Left kidney (tissue), 2 donors: Measurements from ENCODE around the gene PNP. TPM values are rescaled to one million over a fixed set of nuclear protein-coding genes. Genes with fewer than 3 reads are reported as not detected.
"Not testable (repeated sequence)": the region's sequence is repeated elsewhere in the genome, so short reads cannot be mapped to it uniquely, and the experiment has no call there.

Source experiments
- DNase-seq: peaks from one replicate; pipeline ENCODE4 v3.0.0-alpha.2; 2013
- polyA plus RNA-seq: library from polyadenylated mRNA; unstranded; fragments of 120-200 nt; gene quantifications from one replicate; pipeline ENCODE4 v1.2.1, GENCODE V29; 2013; ENCODE audit not compliant: insufficient read length

Gene PNP
- polyA plus RNA-seq, 1 donor, result 74.1 TPM

DNA sequence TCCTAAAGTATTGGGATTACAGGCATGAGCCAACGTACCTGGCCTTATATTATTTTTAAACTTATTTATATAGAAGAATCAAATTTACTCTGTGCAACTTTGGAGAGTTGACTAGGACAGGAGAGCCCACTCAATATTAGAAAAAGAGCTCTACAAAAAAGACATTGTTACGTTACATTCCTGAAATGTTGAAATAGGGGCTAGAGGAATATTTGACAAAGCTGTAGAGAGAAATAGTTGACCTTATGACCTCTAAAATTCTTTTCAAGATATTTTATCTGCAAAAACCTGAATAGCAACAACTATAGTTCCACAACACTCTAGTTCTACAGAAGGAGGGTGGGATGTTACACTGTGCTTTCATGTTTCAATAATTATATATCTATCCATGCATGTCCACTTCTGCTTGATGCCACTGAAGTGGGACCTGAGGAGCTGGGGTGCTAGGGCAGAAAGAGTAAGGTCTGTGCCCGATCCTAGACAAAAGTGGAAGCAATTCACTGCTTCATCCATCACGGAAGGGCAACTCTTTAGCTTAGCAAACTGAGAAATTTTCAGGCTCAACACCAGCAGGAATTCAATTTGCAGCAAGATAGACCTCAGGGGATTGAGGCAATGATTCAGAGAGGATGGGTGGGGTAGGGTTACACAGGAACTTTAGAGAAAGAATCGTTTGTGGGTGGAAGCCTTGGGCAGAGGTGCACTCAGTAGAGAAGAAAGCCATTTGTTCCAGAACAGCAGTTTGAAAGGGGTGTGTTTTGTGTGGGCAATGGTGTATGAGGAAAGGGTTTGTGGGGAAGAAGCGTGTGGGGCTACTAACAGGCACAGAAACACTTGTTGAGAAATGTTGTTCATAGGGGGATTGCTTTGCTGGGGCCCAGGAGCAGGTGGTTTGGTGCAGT lies 20.1 kb downstream of the PNP start:
- no peak for DNase-seq

- no peak for DNase-seq
Measured at GRCh38 chr14:20490563-20490962, 21.4 kb downstream of the PNP start.

DNA sequence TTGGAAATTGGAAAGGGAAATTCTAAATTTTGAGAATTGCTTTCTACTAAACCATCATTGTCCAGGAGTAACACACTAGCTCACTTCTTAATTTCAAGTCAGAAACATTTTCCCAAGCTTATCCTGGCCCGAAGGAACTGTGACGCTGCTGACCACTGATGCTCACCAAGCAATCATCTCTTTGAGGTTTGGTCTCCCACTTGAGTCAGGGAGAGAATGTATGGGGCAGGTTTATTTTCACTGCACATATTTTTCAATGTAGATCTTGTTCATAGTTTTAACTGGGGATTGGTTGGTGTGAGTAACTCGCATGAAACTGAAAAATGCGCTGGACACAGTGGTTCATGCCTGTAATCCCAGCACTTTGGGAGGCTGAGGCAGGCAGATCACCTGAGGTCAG lies 23.3 kb downstream of the PNP start:
- no peak for DNase-seq

GRCh38 chr14:20493634-20494033 lies 24.4 kb downstream of the PNP start:
- DNase-seq, result no peak

DNA sequence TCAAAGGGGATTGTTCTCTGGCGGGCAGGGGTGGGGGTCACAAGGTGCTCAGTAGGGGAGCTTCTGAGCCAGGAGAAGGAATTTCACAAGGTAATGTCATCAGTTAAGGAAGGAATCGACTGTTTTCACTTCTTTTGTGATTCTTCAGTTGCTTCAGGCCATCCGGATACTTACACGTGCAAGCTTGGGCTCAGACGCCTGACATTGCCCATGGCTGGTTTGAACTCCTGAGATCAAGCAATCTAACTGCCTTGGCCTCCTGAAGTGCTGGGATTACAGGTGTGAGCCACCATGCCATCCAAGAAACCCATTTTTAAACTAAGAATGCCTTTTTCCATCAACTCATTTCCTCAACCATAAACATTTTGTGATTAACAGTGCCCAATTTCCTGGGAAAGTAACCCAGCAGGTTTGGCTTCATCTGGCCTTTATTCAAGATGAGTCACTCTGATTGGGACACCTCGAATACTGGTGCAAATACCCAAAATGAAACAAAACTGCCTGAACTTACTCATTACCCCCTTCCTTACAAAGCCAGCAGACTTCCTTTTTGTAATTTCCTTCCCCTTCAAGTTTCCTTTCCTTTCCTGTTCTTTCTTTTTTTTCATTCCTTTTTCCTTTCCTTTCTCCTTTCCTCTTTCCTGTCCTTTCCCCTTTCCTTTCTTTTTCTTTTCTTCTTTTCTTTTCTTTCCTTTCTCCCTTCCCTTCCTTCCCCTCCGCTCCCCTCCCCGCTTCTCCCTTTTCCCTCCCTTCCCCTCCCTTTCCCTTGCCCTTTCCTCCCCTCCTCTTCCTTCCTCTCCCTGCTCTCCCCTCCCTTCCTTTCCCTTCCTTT lies 25.9 kb downstream of the PNP start:
- no peak for DNase-seq

- no peak for DNase-seq
Measured at GRCh38 chr14:20498622-20499021, 29.4 kb downstream of the PNP start.

- DNase-seq, result no peak
Measured at GRCh38 chr14:20499108-20499507, 29.9 kb downstream of the PNP start.

GRCh38 chr14:20499881-20500280 lies 30.7 kb downstream of the PNP start:
- no peak for DNase-seq

DNA sequence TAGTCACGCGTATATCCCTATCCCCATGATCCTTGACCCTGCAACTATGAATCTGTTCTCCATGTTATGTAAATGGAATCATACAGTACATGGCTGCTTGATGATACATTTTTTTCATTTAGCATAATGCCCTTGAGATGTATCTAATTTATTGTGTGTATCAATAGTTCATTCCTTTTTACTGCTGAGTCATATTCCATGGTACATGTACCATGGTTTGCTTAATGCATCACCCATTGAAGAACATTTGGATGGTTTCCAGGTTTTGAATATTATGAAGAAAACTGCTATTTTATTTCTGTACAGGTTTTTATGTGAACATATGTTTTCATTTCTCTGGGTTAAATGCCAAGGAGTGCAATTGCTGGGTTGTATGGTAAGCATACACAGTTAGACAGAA lies 32.1 kb downstream of the PNP start:
- no peak for DNase-seq

DNA sequence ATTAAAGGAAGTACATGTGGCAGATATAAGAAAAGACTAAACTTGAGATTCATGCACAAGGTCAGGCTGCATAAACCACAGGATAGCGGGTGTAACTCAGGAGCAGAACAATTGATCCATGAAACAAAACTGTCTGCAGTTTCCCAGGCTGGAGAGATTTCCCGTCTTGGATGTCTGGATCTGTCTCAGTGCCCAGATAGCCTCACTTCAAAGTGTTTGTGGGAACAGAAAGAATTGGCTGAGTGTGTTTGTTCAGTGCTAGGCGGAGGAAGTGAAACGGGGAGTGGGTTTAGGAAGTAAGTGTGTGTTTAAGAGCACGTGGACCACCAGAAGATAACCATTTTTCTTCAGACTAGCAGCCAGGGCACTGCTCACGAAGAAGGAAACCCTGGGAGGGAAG lies 34.7 kb downstream of the PNP start:
- DNase-seq, result no peak

- DNase-seq, result not testable (repeated sequence)
Measured at GRCh38 chr14:20506276-20506675, 37.1 kb downstream of the PNP start.

DNA sequence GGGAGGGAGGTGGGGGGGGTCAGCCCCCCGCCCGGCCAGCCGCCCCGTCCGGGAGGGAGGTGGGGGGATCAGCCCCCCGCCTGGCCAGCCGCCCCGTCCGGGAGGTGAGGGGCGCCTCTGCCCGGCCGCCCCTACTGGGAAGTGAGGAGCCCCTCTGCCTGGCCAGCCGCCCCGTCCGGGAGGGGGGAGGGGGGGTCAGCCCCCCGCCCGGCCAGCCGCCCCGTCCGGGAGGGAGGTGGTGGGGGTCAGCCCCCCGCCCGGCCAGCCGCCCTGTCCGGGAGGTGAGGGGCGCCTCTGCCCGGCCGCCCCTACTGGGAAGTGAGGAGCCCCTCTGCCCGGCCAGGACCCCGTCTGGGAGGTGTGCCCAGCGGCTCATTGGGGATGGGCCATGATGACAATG lies 37.5 kb downstream of the PNP start:
- not testable (repeated sequence) for DNase-seq

DNA sequence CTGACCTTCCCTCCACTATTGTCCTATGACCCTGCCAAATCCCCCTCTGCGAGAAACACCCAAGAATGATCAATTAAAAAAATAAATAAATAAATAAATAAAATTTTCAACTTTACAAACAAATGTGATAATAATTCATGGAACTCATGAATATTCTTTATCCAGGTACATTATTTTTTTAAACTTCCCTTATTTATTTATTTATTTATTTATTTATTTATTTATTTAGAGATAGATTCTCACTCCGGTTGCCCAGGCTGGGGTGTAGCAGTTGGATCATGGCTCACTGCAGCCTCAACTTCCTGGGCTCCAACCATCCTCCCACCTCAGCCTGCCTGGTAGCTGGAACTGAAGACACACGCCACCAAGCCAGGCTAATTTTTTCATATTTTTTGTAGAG lies 38.3 kb downstream of the PNP start:
- not testable (repeated sequence) for DNase-seq

GRCh38 chr14:20508367-20508766 lies 39.2 kb downstream of the PNP start:
- DNase-seq, result no peak

- DNase-seq, result no peak
Measured at GRCh38 chr14:20512177-20512905, 43.1 kb downstream of the PNP start.

GRCh38 chr14:20515846-20516245 lies 46.6 kb downstream of the PNP start:
- DNase-seq, result no peak

DNA sequence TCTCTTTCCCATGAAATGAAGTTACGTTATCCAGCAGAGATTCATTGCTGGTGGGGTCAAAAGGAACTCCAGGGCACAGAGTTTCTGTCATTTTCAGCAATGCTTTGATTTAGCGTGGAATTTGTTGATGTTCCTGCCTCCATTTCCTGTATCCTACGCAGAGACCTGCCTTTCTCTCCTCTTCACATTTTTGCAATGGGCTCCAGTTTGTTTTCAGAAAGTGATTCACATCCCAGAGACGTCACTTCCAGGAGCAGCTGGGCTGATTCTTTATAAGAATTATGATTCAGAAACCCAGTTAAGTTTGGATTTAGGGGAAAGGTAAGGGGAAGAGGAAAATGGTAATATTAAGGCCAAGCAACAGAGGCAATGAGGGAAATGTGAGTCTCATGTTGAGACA lies 47.7 kb downstream of the PNP start:
- DNase-seq, result no peak

- no peak for DNase-seq
Measured at GRCh38 chr14:20522332-20522731, 53.1 kb downstream of the PNP start.

GRCh38 chr14:20524027-20524426 lies 54.8 kb downstream of the PNP start:
- no peak for DNase-seq
